ENCODE measurements around the gene NPM1. TPM values are rescaled to one million over a fixed set of nuclear protein-coding genes. Genes with fewer than 3 reads are reported as not detected.

The NPM1 gene
- total RNA-seq, 6 donors from 2014 or later: 289 to 646 (median 517) TPM

GRCh38 chr5:171434874-171435273, 47.2 kb downstream of the NPM1 start:
- Histone ChIP-seq H3K4me1 (peaks cover 0 to 4% (median 0%) of the 10 kb centered on the region in 4 donors), H3K4me3 (no peak overlapping the region), H3K36me3 (no peaks in the 10 kb centered on the region), H3K27ac (no peak overlapping the region), H3K27me3 (no peaks in the 10 kb centered on the region), H3K9me3 (no peaks in the 10 kb centered on the region)
- no peak for ATAC-seq (ENCODE audit: low FRiP score in 2 of 2)
- DNase-seq: no peak
- no peak for TF ChIP-seq POLR2AphosphoS5 (IDR thresholded peaks at IDR 0.05)
- TF ChIP-seq EP300 (IDR thresholded peaks at IDR 0.05): no peak
- TF ChIP-seq, protein P1, sequence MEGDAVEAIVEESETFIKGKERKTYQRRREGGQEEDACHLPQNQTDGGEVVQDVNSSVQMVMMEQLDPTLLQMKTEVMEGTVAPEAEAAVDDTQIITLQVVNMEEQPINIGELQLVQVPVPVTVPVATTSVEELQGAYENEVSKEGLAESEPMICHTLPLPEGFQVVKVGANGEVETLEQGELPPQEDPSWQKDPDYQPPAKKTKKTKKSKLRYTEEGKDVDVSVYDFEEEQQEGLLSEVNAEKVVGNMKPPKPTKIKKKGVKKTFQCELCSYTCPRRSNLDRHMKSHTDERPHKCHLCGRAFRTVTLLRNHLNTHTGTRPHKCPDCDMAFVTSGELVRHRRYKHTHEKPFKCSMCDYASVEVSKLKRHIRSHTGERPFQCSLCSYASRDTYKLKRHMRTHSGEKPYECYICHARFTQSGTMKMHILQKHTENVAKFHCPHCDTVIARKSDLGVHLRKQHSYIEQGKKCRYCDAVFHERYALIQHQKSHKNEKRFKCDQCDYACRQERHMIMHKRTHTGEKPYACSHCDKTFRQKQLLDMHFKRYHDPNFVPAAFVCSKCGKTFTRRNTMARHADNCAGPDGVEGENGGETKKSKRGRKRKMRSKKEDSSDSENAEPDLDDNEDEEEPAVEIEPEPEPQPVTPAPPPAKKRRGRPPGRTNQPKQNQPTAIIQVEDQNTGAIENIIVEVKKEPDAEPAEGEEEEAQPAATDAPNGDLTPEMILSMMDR (IDR thresholded peaks at IDR 0.05): no peak
- no peak for TF ChIP-seq POLR2A (IDR thresholded peaks at IDR 0.05)
- WGBS, 2 donors: 93 to 97% methylated on average over 4 of the region's 4 CpGs

GRCh38 chr5:171435908-171436307, 48.3 kb downstream of the NPM1 start:
- Histone ChIP-seq H3K36me3 (no peaks in the 10 kb centered on the region), H3K4me1 (peaks cover 0 to 4% (median 0%) of the 10 kb centered on the region in 4 donors), H3K27me3 (no peaks in the 10 kb centered on the region), H3K9me3 (no peaks in the 10 kb centered on the region), H3K4me3 (no peak overlapping the region), H3K27ac (no peak overlapping the region)
- DNase-seq: no peak
- WGBS, 2 donors: 95 to 96% methylated on average over 20 of the region's 20 CpGs
- TF ChIP-seq EP300 (IDR thresholded peaks at IDR 0.05) (no peak), POLR2AphosphoS5 (IDR thresholded peaks at IDR 0.05) (no peak), POLR2A (IDR thresholded peaks at IDR 0.05) (no peak)
- TF ChIP-seq, protein P1 (IDR thresholded peaks at IDR 0.05): no peak
- ATAC-seq (ENCODE audit: low FRiP score in 2 of 2): no peak

- peak overlapping the region in 1 of 4 donors; percentile 12 for H3K27ac ChIP-seq
- no peaks in the 10 kb centered on the region for H3K9me3 ChIP-seq
- H3K4me3 ChIP-seq: no peak overlapping the region
- no peaks in the 10 kb centered on the region for H3K27me3 ChIP-seq
- ATAC-seq (ENCODE audit: low FRiP score in 2 of 2): peak in 1 of 2 donors; percentile 8
- H3K4me1 ChIP-seq: peaks cover 0 to 4% (median 0%) of the 10 kb centered on the region in 4 donors
- 78 to 85% methylated on average over 11 to 13 of the region's 13 CpGs for WGBS, 2 donors
- H3K36me3 ChIP-seq: no peaks in the 10 kb centered on the region
- TF ChIP-seq EP300 (IDR thresholded peaks at IDR 0.05) (no peak), POLR2A (IDR thresholded peaks at IDR 0.05) (no peak), POLR2AphosphoS5 (IDR thresholded peaks at IDR 0.05) (no peak)
- TF ChIP-seq, protein P1 (IDR thresholded peaks at IDR 0.05): no peak
- peak in 1 of 2 donors; percentile 28 for DNase-seq
Observed at GRCh38 chr5:171436804-171437285, 49.2 kb downstream of the NPM1 start.

GRCh38 chr5:171437286-171437821, 49.7 kb downstream of the NPM1 start:
- DNase-seq: no peak
- H3K4me1 ChIP-seq: peaks cover 0 to 4% (median 0%) of the 10 kb centered on the region in 4 donors
- H3K36me3 ChIP-seq: no peaks in the 10 kb centered on the region
- 62 to 65% methylated on average over 14 of the region's 14 CpGs for WGBS, 2 donors
- ATAC-seq (ENCODE audit: low FRiP score in 2 of 2): no peak
- H3K27ac ChIP-seq: peak overlapping the region in 1 of 4 donors; percentile 12
- no peaks in the 10 kb centered on the region for H3K9me3 ChIP-seq
- TF ChIP-seq EP300 (IDR thresholded peaks at IDR 0.05) (no peak), POLR2AphosphoS5 (IDR thresholded peaks at IDR 0.05) (no peak), POLR2A (IDR thresholded peaks at IDR 0.05) (no peak)
- TF ChIP-seq, protein P1 (IDR thresholded peaks at IDR 0.05): no peak
- no peak overlapping the region for H3K4me3 ChIP-seq
- H3K27me3 ChIP-seq: no peaks in the 10 kb centered on the region

- DNase-seq (no peak), ATAC-seq (ENCODE audit: low FRiP score in 2 of 2) (no peak)
- no peak for TF ChIP-seq POLR2A (IDR thresholded peaks at IDR 0.05)
- TF ChIP-seq, protein P1 (IDR thresholded peaks at IDR 0.05): no peak
- no peak for TF ChIP-seq POLR2AphosphoS5 (IDR thresholded peaks at IDR 0.05)
- TF ChIP-seq EP300 (IDR thresholded peaks at IDR 0.05): no peak
- 78 to 81% methylated on average over 4 of the region's 4 CpGs for WGBS, 2 donors
- no peaks in the 10 kb centered on the region for H3K27me3 ChIP-seq
- no peaks in the 10 kb centered on the region for H3K9me3 ChIP-seq
- H3K27ac ChIP-seq: no peak overlapping the region
- H3K4me1 ChIP-seq: peaks cover 0 to 4% (median 0%) of the 10 kb centered on the region in 4 donors
- H3K36me3 ChIP-seq: no peaks in the 10 kb centered on the region
- H3K4me3 ChIP-seq: no peak overlapping the region
Observed at GRCh38 chr5:171438738-171439137, 51.1 kb downstream of the NPM1 start.
